Caco-2 (cell line): ENCODE results near the gene CST4. TPM values are rescaled to one million over a fixed set of nuclear protein-coding genes. Genes with fewer than 3 reads are reported as not detected.

Source experiments
- BruUV-seq: library from RNA; stranded (reverse); fragments of 400-500 nt; replicated peaks from 2 replicates; lab custom pipeline; 2021; lab: Mats Ljungman, UMichigan
- CTCF ChIA-PET: fragments of 300-600 bp; sonication (Branson Sonifier 250); formaldehyde crosslinking; loops from one replicate; lab custom pipeline; 2022; ENCODE audit warnings: antibody characterized with exemption; lab: Charles Lee
- POLR2A ChIA-PET: fragments of 300-600 bp; sonication (Branson Sonifier 250); formaldehyde crosslinking; loops from one replicate; lab custom pipeline; 2022; ENCODE audit warnings: antibody characterized with exemption; lab: Charles Lee
- DNase-seq, 2 experiments: peaks; one replicate each; pipeline versions ENCODE4 v3.0.0 to v3.0.0-alpha.2; 2020 to 2022
- H3K27me3 ChIP-seq: replicated peaks from 2 replicates; pipeline ENCODE4 v1.6.0; 2011; ENCODE audit warnings: low read length; ENCODE audit not compliant: control insufficient read depth, insufficient read depth
- H3K36me3 ChIP-seq: 2 replicates; pipeline ENCODE4 v1.5.1; 2011; ENCODE audit warnings: low read length; ENCODE audit not compliant: control insufficient read depth, insufficient read depth
- H3K4me1 ChIP-seq: fragments of 250-450 bp; sonication (Bioruptor Pico); 2 replicates; pipeline ENCODE4 v1.5.1; 2020; ENCODE audit warnings: mild to moderate bottlenecking
- H3K4me3 ChIP-seq: 2 replicates; pipeline ENCODE4 v1.5.1; 2011; ENCODE audit warnings: low read depth, mild to moderate bottlenecking, control low read depth, low read length
- H3K9me3 ChIP-seq: fragments of 250-450 bp; sonication (Bioruptor Pico); 2 replicates; pipeline ENCODE4 v1.5.1; 2020; ENCODE audit warnings: mild to moderate bottlenecking, moderate library complexity
- H3K27ac Mint-ChIP-seq: one replicate; pipeline ENCODE4 v1.8.0; 2022; ENCODE audit warnings: mixed read lengths; ENCODE audit not compliant: unreplicated experiment
- H3K27me3 Mint-ChIP-seq: one replicate; pipeline ENCODE4 v1.8.0; 2022; ENCODE audit warnings: mixed read lengths; ENCODE audit not compliant: insufficient read depth, unreplicated experiment
- H3K36me3 Mint-ChIP-seq: one replicate; pipeline ENCODE4 v1.8.0; 2022; ENCODE audit warnings: mild to moderate bottlenecking, mixed read lengths; ENCODE audit not compliant: insufficient read depth, unreplicated experiment
- H3K4me1 Mint-ChIP-seq: one replicate; pipeline ENCODE4 v1.8.0; 2022; ENCODE audit warnings: low read depth, mixed read lengths; ENCODE audit not compliant: unreplicated experiment
- H3K4me3 Mint-ChIP-seq: one replicate; pipeline ENCODE4 v1.8.0; 2022; ENCODE audit warnings: mild to moderate bottlenecking, moderate library complexity, mixed read lengths; ENCODE audit not compliant: unreplicated experiment
- H3K9me3 Mint-ChIP-seq: one replicate; pipeline ENCODE4 v1.8.0; 2022; ENCODE audit warnings: mixed read lengths; ENCODE audit not compliant: unreplicated experiment
- CTCF ChIP-seq, 2 experiments: fragments of 200-600 bp in 1 of 2; IDR thresholded peaks; 1 replicate in 1 of 2; 2 replicates in 1 of 2; pipeline versions ENCODE4 v1.5.1 to v1.8.0; 2011 to 2022; ENCODE audit warnings: antibody characterized with exemption in 1 of 2, control low read depth in 1 of 2, inconsistent platforms in 1 of 2, low read depth in 1 of 2, low read length in 1 of 2, mild to moderate bottlenecking in 1 of 2, moderate library complexity in 1 of 2; ENCODE audit not compliant: insufficient read depth in 1 of 2, severe bottlenecking in 1 of 2, unreplicated experiment in 1 of 2
- intact Hi-C: fragments of 100-400 bp; cut with micrococcal nuclease; formaldehyde crosslinking; loops from one replicate; pipeline ENCODE4 v1.10.0; 2022; ENCODE audit not compliant: unreplicated experiment
- total RNA-seq: library from RNA; stranded (reverse); gene quantifications from 2 replicates; pipeline ENCODE4 v1.2.3, GENCODE V29; 2022

Gene CST4
- total RNA-seq, 1 experiment from 2014 or later, result 4.2 TPM

- CTCF ChIA-PET, result no interaction called here
- Mint-ChIP-seq H3K36me3 (peaks cover 1% of the 10 kb centered on the region), H3K9me3 (no peaks in the 10 kb centered on the region), H3K4me1 (peaks cover 27% of the 10 kb centered on the region), H3K27ac (no peak overlapping the region), H3K4me3 (no peak overlapping the region), H3K27me3 (no peaks in the 10 kb centered on the region)
- Histone ChIP-seq H3K36me3 (no peaks in the 10 kb centered on the region), H3K4me1 (peaks cover 32% of the 10 kb centered on the region), H3K27me3 (no peaks in the 10 kb centered on the region), H3K9me3 (no peaks in the 10 kb centered on the region), H3K4me3 (no peak overlapping the region)
- TF ChIP-seq CTCF (IDR thresholded peaks at IDR 0.05; ENCODE audit: insufficient read depth in 1 of 2, low read depth in 1 of 2, low read length in 1 of 2, severe bottlenecking in 1 of 2, unreplicated experiment in 1 of 2), result no peak
- DNase-seq, result no peak
- intact Hi-C loops, result no loop called here
- no TSS peak for BruUV-seq
- POLR2A ChIA-PET, result no interaction called here
Observed at GRCh38 chr20:23654000-23654399, 34.8 kb downstream of the CST4 start.

- H3K27ac Mint-ChIP-seq, result no peak overlapping the region
- no peaks in the 10 kb centered on the region for H3K36me3 Mint-ChIP-seq
- intact Hi-C loops, result no loop called here
- ChIA-PET CTCF (no interaction called here), POLR2A (no interaction called here)
- peaks cover 26% of the 10 kb centered on the region for H3K4me1 ChIP-seq
- H3K27me3 ChIP-seq, result no peaks in the 10 kb centered on the region
- H3K9me3 Mint-ChIP-seq, result no peaks in the 10 kb centered on the region
- H3K4me3 ChIP-seq, result no peak overlapping the region
- H3K4me3 Mint-ChIP-seq, result no peak overlapping the region
- BruUV-seq, result no TSS peak
- H3K36me3 ChIP-seq, result no peaks in the 10 kb centered on the region
- H3K27me3 Mint-ChIP-seq, result no peaks in the 10 kb centered on the region
- no peak for DNase-seq
- TF ChIP-seq CTCF (IDR thresholded peaks at IDR 0.05; ENCODE audit: insufficient read depth in 1 of 2, low read depth in 1 of 2, low read length in 1 of 2, severe bottlenecking in 1 of 2, unreplicated experiment in 1 of 2), result no peak
- no peaks in the 10 kb centered on the region for H3K9me3 ChIP-seq
- H3K4me1 Mint-ChIP-seq, result peaks cover 21% of the 10 kb centered on the region
Observed at GRCh38 chr20:23653400-23653938, 35.4 kb downstream of the CST4 start.

GRCh38 chr20:23652926-23653325 lies 35.9 kb downstream of the CST4 start:
- BruUV-seq, result no TSS peak
- ChIA-PET POLR2A (no interaction called here), CTCF (no interaction called here)
- H3K36me3 Mint-ChIP-seq, result no peaks in the 10 kb centered on the region
- H3K4me3 ChIP-seq, result no peak overlapping the region
- H3K27ac Mint-ChIP-seq, result no peak overlapping the region
- H3K4me1 Mint-ChIP-seq, result peaks cover 16% of the 10 kb centered on the region
- no peak for TF ChIP-seq CTCF (IDR thresholded peaks at IDR 0.05; ENCODE audit: insufficient read depth in 1 of 2, low read depth in 1 of 2, low read length in 1 of 2, severe bottlenecking in 1 of 2, unreplicated experiment in 1 of 2)
- no peaks in the 10 kb centered on the region for H3K27me3 ChIP-seq
- no peaks in the 10 kb centered on the region for H3K36me3 ChIP-seq
- H3K4me1 ChIP-seq, result peaks cover 21% of the 10 kb centered on the region
- intact Hi-C loops, result no loop called here
- DNase-seq, result no peak
- no peaks in the 10 kb centered on the region for H3K9me3 ChIP-seq
- no peaks in the 10 kb centered on the region for H3K27me3 Mint-ChIP-seq
- no peaks in the 10 kb centered on the region for H3K9me3 Mint-ChIP-seq
- H3K4me3 Mint-ChIP-seq, result no peak overlapping the region
